ENCODE measurements around the gene CHMP1B.

DNA sequence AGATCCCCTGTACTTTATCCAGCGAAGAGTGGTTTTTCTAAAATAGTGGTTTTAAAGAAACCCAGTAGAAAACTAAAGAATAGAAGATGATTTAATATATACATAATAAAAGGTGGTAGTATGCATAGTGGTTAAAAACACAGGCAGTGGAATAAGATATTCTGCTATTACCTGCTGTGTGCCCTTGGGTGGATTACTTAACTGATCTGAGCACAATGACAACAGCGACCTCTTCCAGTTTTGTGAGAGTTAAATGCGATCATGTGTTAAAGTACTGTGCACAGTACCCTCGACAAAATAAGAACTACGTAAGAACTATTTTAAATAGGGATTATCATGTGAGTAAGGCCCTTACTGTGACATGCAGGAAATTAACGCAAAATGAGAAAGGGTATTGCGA lies 30.0 kb upstream of the CHMP1B start:
- TF ChIP-seq, protein P1, sequence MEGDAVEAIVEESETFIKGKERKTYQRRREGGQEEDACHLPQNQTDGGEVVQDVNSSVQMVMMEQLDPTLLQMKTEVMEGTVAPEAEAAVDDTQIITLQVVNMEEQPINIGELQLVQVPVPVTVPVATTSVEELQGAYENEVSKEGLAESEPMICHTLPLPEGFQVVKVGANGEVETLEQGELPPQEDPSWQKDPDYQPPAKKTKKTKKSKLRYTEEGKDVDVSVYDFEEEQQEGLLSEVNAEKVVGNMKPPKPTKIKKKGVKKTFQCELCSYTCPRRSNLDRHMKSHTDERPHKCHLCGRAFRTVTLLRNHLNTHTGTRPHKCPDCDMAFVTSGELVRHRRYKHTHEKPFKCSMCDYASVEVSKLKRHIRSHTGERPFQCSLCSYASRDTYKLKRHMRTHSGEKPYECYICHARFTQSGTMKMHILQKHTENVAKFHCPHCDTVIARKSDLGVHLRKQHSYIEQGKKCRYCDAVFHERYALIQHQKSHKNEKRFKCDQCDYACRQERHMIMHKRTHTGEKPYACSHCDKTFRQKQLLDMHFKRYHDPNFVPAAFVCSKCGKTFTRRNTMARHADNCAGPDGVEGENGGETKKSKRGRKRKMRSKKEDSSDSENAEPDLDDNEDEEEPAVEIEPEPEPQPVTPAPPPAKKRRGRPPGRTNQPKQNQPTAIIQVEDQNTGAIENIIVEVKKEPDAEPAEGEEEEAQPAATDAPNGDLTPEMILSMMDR (IDR thresholded peaks at IDR 0.05) = no peak
- no peak for TF ChIP-seq POLR2A (IDR thresholded peaks at IDR 0.05)
- TF ChIP-seq EP300 (IDR thresholded peaks at IDR 0.05) = no peak
